Caco-2 (cell line): ENCODE data around the gene CDAN1. TPM values are rescaled to one million over a fixed set of nuclear protein-coding genes. Genes with fewer than 3 reads are reported as not detected.

ENCODE experiments used
- BruUV-seq: library from RNA; stranded (reverse); fragments of 400-500 nt; replicated peaks from 2 replicates; lab custom pipeline; 2021; lab: Mats Ljungman, UMichigan
- CTCF ChIA-PET: fragments of 300-600 bp; sonication (Branson Sonifier 250); formaldehyde crosslinking; loops from one replicate; lab custom pipeline; 2022; ENCODE audit warnings: antibody characterized with exemption; lab: Charles Lee
- POLR2A ChIA-PET: fragments of 300-600 bp; sonication (Branson Sonifier 250); formaldehyde crosslinking; loops from one replicate; lab custom pipeline; 2022; ENCODE audit warnings: antibody characterized with exemption; lab: Charles Lee
- DNase-seq, 2 experiments: peaks; one replicate each; pipeline versions ENCODE4 v3.0.0 to v3.0.0-alpha.2; 2020 to 2022
- H3K27me3 ChIP-seq: replicated peaks from 2 replicates; pipeline ENCODE4 v1.6.0; 2011; ENCODE audit warnings: low read length; ENCODE audit not compliant: control insufficient read depth, insufficient read depth
- H3K36me3 ChIP-seq: 2 replicates; pipeline ENCODE4 v1.5.1; 2011; ENCODE audit warnings: low read length; ENCODE audit not compliant: control insufficient read depth, insufficient read depth
- H3K4me1 ChIP-seq: fragments of 250-450 bp; sonication (Bioruptor Pico); 2 replicates; pipeline ENCODE4 v1.5.1; 2020; ENCODE audit warnings: mild to moderate bottlenecking
- H3K4me3 ChIP-seq: 2 replicates; pipeline ENCODE4 v1.5.1; 2011; ENCODE audit warnings: low read depth, mild to moderate bottlenecking, control low read depth, low read length
- H3K9me3 ChIP-seq: fragments of 250-450 bp; sonication (Bioruptor Pico); 2 replicates; pipeline ENCODE4 v1.5.1; 2020; ENCODE audit warnings: mild to moderate bottlenecking, moderate library complexity
- H3K27ac Mint-ChIP-seq: one replicate; pipeline ENCODE4 v1.8.0; 2022; ENCODE audit warnings: mixed read lengths; ENCODE audit not compliant: unreplicated experiment
- H3K27me3 Mint-ChIP-seq: one replicate; pipeline ENCODE4 v1.8.0; 2022; ENCODE audit warnings: mixed read lengths; ENCODE audit not compliant: insufficient read depth, unreplicated experiment
- H3K36me3 Mint-ChIP-seq: one replicate; pipeline ENCODE4 v1.8.0; 2022; ENCODE audit warnings: mild to moderate bottlenecking, mixed read lengths; ENCODE audit not compliant: insufficient read depth, unreplicated experiment
- H3K4me1 Mint-ChIP-seq: one replicate; pipeline ENCODE4 v1.8.0; 2022; ENCODE audit warnings: low read depth, mixed read lengths; ENCODE audit not compliant: unreplicated experiment
- H3K4me3 Mint-ChIP-seq: one replicate; pipeline ENCODE4 v1.8.0; 2022; ENCODE audit warnings: mild to moderate bottlenecking, moderate library complexity, mixed read lengths; ENCODE audit not compliant: unreplicated experiment
- H3K9me3 Mint-ChIP-seq: one replicate; pipeline ENCODE4 v1.8.0; 2022; ENCODE audit warnings: mixed read lengths; ENCODE audit not compliant: unreplicated experiment
- CTCF ChIP-seq, 2 experiments: fragments of 200-600 bp in 1 of 2; IDR thresholded peaks; 1 replicate in 1 of 2; 2 replicates in 1 of 2; pipeline versions ENCODE4 v1.5.1 to v1.8.0; 2011 to 2022; ENCODE audit warnings: antibody characterized with exemption in 1 of 2, control low read depth in 1 of 2, inconsistent platforms in 1 of 2, low read depth in 1 of 2, low read length in 1 of 2, mild to moderate bottlenecking in 1 of 2, moderate library complexity in 1 of 2; ENCODE audit not compliant: insufficient read depth in 1 of 2, severe bottlenecking in 1 of 2, unreplicated experiment in 1 of 2
- intact Hi-C: fragments of 100-400 bp; cut with micrococcal nuclease; formaldehyde crosslinking; loops from one replicate; pipeline ENCODE4 v1.10.0; 2022; ENCODE audit not compliant: unreplicated experiment
- total RNA-seq: library from RNA; stranded (reverse); gene quantifications from 2 replicates; pipeline ENCODE4 v1.2.3, GENCODE V29; 2022

CDAN1 gene
- total RNA-seq, 1 experiment from 2014 or later, result 29.4 TPM

GRCh38 chr15:42749266-42749665 is 12.3 kb upstream of the CDAN1 start:
- ChIA-PET POLR2A (no interaction called here), CTCF (no interaction called here)
- Mint-ChIP-seq H3K4me1 (peaks cover 7% of the 10 kb centered on the region), H3K36me3 (no peaks in the 10 kb centered on the region), H3K27me3 (no peaks in the 10 kb centered on the region), H3K9me3 (no peaks in the 10 kb centered on the region), H3K27ac (no peak overlapping the region), H3K4me3 (no peak overlapping the region)
- no peak overlapping the region for H3K4me3 ChIP-seq
- H3K9me3 ChIP-seq, result no peaks in the 10 kb centered on the region
- no TSS peak for BruUV-seq
- H3K36me3 ChIP-seq, result no peaks in the 10 kb centered on the region
- intact Hi-C loops, result no loop called here
- no peak for DNase-seq
- no peak for TF ChIP-seq CTCF (IDR thresholded peaks at IDR 0.05; ENCODE audit: insufficient read depth in 1 of 2, low read depth in 1 of 2, low read length in 1 of 2, severe bottlenecking in 1 of 2, unreplicated experiment in 1 of 2)
- no peaks in the 10 kb centered on the region for H3K27me3 ChIP-seq
- no peaks in the 10 kb centered on the region for H3K4me1 ChIP-seq

- no peak overlapping the region for H3K4me3 Mint-ChIP-seq
- no peaks in the 10 kb centered on the region for H3K4me1 Mint-ChIP-seq
- CTCF ChIA-PET, result no interaction called here
- Histone ChIP-seq H3K4me1 (no peaks in the 10 kb centered on the region), H3K9me3 (no peaks in the 10 kb centered on the region), H3K27me3 (no peaks in the 10 kb centered on the region), H3K36me3 (no peaks in the 10 kb centered on the region), H3K4me3 (no peak overlapping the region)
- H3K27me3 Mint-ChIP-seq, result no peaks in the 10 kb centered on the region
- H3K9me3 Mint-ChIP-seq, result no peaks in the 10 kb centered on the region
- no peaks in the 10 kb centered on the region for H3K36me3 Mint-ChIP-seq
- POLR2A ChIA-PET, result no interaction called here
- intact Hi-C loops, result no loop called here
- no peak overlapping the region for H3K27ac Mint-ChIP-seq
- DNase-seq, result no peak
- no peak for TF ChIP-seq CTCF (IDR thresholded peaks at IDR 0.05; ENCODE audit: insufficient read depth in 1 of 2, low read depth in 1 of 2, low read length in 1 of 2, severe bottlenecking in 1 of 2, unreplicated experiment in 1 of 2)
- no TSS peak for BruUV-seq
Measured at GRCh38 chr15:42744195-42744594, 7.3 kb upstream of the CDAN1 start.

- H3K36me3 Mint-ChIP-seq, result peaks cover 6% of the 10 kb centered on the region
- Histone ChIP-seq H3K27me3 (no peaks in the 10 kb centered on the region), H3K9me3 (no peaks in the 10 kb centered on the region), H3K4me1 (no peaks in the 10 kb centered on the region; the same call in 1 of the 2 replicates), H3K4me3 (no peak overlapping the region), H3K36me3 (no peaks in the 10 kb centered on the region)
- no peaks in the 10 kb centered on the region for H3K27me3 Mint-ChIP-seq
- H3K4me3 Mint-ChIP-seq, result no peak overlapping the region
- no peaks in the 10 kb centered on the region for H3K4me1 Mint-ChIP-seq
- no peak for DNase-seq
- BruUV-seq, result no TSS peak
- intact Hi-C loops, result no loop called here
- H3K9me3 Mint-ChIP-seq, result no peaks in the 10 kb centered on the region
- ChIA-PET POLR2A (no interaction called here), CTCF (no interaction called here)
- TF ChIP-seq CTCF (IDR thresholded peaks at IDR 0.05; ENCODE audit: insufficient read depth in 1 of 2, low read depth in 1 of 2, low read length in 1 of 2, severe bottlenecking in 1 of 2, unreplicated experiment in 1 of 2), result no peak
- no peak overlapping the region for H3K27ac Mint-ChIP-seq
Measured at GRCh38 chr15:42742149-42742548, 5.2 kb upstream of the CDAN1 start.
